HEK293T (cell line): ENCODE results near the gene MICAL2.

Experiments
- BHLHE40 ChIP-seq: fragments of 450-650 bp; IDR thresholded peaks from 2 replicates; pipeline ENCODE4 v1.6.1; 2016; ENCODE audit warnings: mild to moderate bottlenecking, moderate library complexity, borderline replicate concordance
- CTBP1 ChIP-seq: fragments of 450-650 bp; IDR thresholded peaks from 2 replicates; pipeline ENCODE4 v1.6.1; 2016; ENCODE audit warnings: borderline replicate concordance
- FOXA1 ChIP-seq: fragments of 450-650 bp; IDR thresholded peaks from 2 replicates; pipeline ENCODE4 v1.6.1; 2016; ENCODE audit warnings: mild to moderate bottlenecking
- FOXK2 ChIP-seq: fragments of 450-650 bp; IDR thresholded peaks from 2 replicates; pipeline ENCODE4 v1.6.1; 2016; ENCODE audit warnings: mild to moderate bottlenecking
- FOXM1 ChIP-seq: fragments of 450-650 bp; IDR thresholded peaks from 2 replicates; pipeline ENCODE4 v1.6.1; 2017; ENCODE audit warnings: mild to moderate bottlenecking, borderline replicate concordance
- HDGF ChIP-seq: fragments of 450-650 bp; IDR thresholded peaks from 2 replicates; pipeline ENCODE4 v1.6.1; 2017; ENCODE audit warnings: antibody characterized with exemption, borderline replicate concordance
- NFRKB ChIP-seq: fragments of 450-650 bp; IDR thresholded peaks from 2 replicates; pipeline ENCODE4 v1.6.1; 2016; ENCODE audit warnings: mild to moderate bottlenecking, moderate library complexity
- SP1 ChIP-seq: fragments of 450-650 bp; IDR thresholded peaks from 2 replicates; pipeline ENCODE4 v1.6.1; 2017
- TARDBP ChIP-seq: fragments of 450-650 bp; IDR thresholded peaks from 2 replicates; pipeline ENCODE4 v1.6.1; 2016
- ZNF384 ChIP-seq: fragments of 450-650 bp; IDR thresholded peaks from 2 replicates; pipeline ENCODE4 v1.6.1; 2016

DNA sequence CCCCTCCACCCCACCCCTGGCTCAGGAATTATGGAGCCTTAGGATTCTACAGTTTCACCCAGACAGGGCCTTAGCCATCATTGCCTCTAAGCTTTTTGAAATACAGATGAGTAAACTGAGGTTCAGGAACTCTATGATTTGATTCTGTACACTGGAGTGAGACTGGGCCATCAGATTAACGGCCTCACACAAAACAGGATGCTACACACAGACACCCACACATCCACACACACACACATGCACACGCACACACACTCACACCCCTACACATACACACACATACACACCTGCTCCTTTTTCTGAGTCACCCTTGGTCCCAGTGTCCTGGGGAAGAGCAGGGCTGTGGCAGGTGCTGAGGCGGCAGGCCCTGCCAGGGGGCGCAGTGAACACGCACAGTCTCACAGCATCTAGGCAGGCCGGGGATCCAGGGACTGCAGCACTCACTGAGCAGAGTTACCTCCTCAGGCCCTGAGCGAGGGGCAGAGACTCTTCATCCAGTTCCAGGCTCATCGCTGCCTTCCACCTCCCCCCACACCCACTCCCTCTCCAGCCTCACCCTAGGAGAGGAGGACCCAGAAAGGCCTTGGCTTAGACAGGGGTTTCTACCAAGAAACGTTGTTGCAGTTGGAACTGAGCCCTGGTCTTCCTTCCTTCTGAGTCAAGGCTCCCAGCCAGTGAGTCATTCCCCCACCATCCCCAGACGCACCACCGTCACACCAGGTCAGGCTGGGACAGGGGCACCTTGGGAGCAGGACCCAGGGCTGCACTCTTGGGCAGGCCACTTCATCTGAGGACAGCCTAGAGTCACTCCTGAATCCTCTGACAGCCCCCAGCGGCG lies 177.2 kb downstream of the MICAL2 start:
- TF ChIP-seq BHLHE40: no peak
- no peak for TF ChIP-seq NFRKB
- no peak for TF ChIP-seq ZNF384
- TF ChIP-seq FOXA1: no peak
- no peak for TF ChIP-seq FOXK2
- no peak for TF ChIP-seq CTBP1
- TF ChIP-seq SP1: no peak
- no peak for TF ChIP-seq HDGF
- no peak for TF ChIP-seq FOXM1
- no peak for TF ChIP-seq TARDBP
